ENCODE data around the gene ABCD1.

ABCD1 gene

GRCh38 chrX:153769865-153770600 is 45.4 kb downstream of the ABCD1 start:
- no peak for TF ChIP-seq CTCF (conservative IDR thresholded peaks at IDR 0.05; ENCODE audit: control insufficient read depth, insufficient read depth, low read depth, low read length)
- DNase-seq (ENCODE audit: low read depth) = no peak
- no peak overlapping the region for H3K4me3 ChIP-seq (ENCODE audit: control insufficient read depth, low read depth, low read length)

GRCh38 chrX:153770601-153771414 is 46.2 kb downstream of the ABCD1 start:
- TF ChIP-seq CTCF (conservative IDR thresholded peaks at IDR 0.05; ENCODE audit: control insufficient read depth, insufficient read depth, low read depth, low read length) = no peak
- no peak overlapping the region for H3K4me3 ChIP-seq (ENCODE audit: control insufficient read depth, low read depth, low read length)
- DNase-seq (ENCODE audit: low read depth) = no peak

- TF ChIP-seq CTCF (conservative IDR thresholded peaks at IDR 0.05; ENCODE audit: control insufficient read depth, insufficient read depth, low read depth, low read length) = no peak
- no peak overlapping the region for H3K4me3 ChIP-seq (ENCODE audit: control insufficient read depth, low read depth, low read length)
- DNase-seq (ENCODE audit: low read depth) = no peak
These were observed 47.0 kb downstream of the ABCD1 start for GRCh38 chrX:153771415-153772315.

GRCh38 chrX:153772316-153773217 is 47.9 kb downstream of the ABCD1 start:
- DNase-seq (ENCODE audit: low read depth) = no peak
- TF ChIP-seq CTCF (conservative IDR thresholded peaks at IDR 0.05; ENCODE audit: control insufficient read depth, insufficient read depth, low read depth, low read length) = no peak
- H3K4me3 ChIP-seq (ENCODE audit: control insufficient read depth, low read depth, low read length) = no peak overlapping the region

GRCh38 chrX:153773218-153773611 is 48.6 kb downstream of the ABCD1 start:
- no peak for DNase-seq (ENCODE audit: low read depth)
- H3K4me3 ChIP-seq (ENCODE audit: control insufficient read depth, low read depth, low read length) = no peak overlapping the region
- no peak for TF ChIP-seq CTCF (conservative IDR thresholded peaks at IDR 0.05; ENCODE audit: control insufficient read depth, insufficient read depth, low read depth, low read length)

Data from fibroblast of mammary gland (primary cell).